Thoracic aorta (tissue), 2 donors: ENCODE results near the gene MAPK11. TPM values are rescaled to one million over a fixed set of nuclear protein-coding genes. Genes with fewer than 3 reads are reported as not detected.

Experiments
- ATAC-seq: fragments of 150-250 bp; one replicate; pipeline ENCODE4 v1.8.0; 2017; ENCODE audit warnings: low read depth; ENCODE audit not compliant: insufficient number of reproducible peaks, low FRiP score
- DNase-seq: peaks from one replicate; pipeline ENCODE4 v3.0.0-alpha.2; 2020; ENCODE audit warnings: low spot score
- H3K27ac ChIP-seq, 2 donors: fragments of 200-600 bp; sonication (generic); 1 replicate in 1 of 2; 2 replicates in 1 of 2; pipeline ENCODE4 v1.5.1; 2016; ENCODE audit warnings: mild to moderate bottlenecking in 2 of 2, moderate library complexity in 2 of 2
- H3K27me3 ChIP-seq: fragments of 200-600 bp; sonication (generic); replicated peaks from 2 replicates; pipeline ENCODE4 v1.6.0; 2016; ENCODE audit warnings: mild to moderate bottlenecking; ENCODE audit not compliant: insufficient read depth
- H3K36me3 ChIP-seq: fragments of 200-600 bp; sonication (generic); one replicate; pipeline ENCODE4 v1.5.1; 2016
- H3K4me1 ChIP-seq, 2 donors: fragments of 200-600 bp; sonication (generic); 1 replicate in 1 of 2; 2 replicates in 1 of 2; pipeline versions ENCODE4 v1.5.1 to v1.6.0; 2016; ENCODE audit warnings: low read depth in 2 of 2, mild to moderate bottlenecking in 1 of 2; ENCODE audit not compliant: control insufficient read depth in 1 of 2
- H3K4me3 ChIP-seq: fragments of 200-600 bp; sonication (generic); 2 replicates; pipeline ENCODE4 v1.5.1; 2016; ENCODE audit warnings: mild to moderate bottlenecking
- H3K9me3 ChIP-seq: fragments of 200-600 bp; sonication (generic); 2 replicates; pipeline ENCODE4 v1.5.1; 2016
- CTCF ChIP-seq: fragments of 200-600 bp; sonication (generic); IDR thresholded peaks from one replicate; pipeline ENCODE4 v1.5.1; 2019; ENCODE audit warnings: antibody characterized with exemption
- total RNA-seq, 2 donors: library from RNA; depleted of rRNA; stranded (reverse); fragments of >200 nt; gene quantifications; one replicate each; pipeline versions ENCODE4 v1.1.0 to v1.2.3, GENCODE V29; 2016

Gene MAPK11
- total RNA-seq, 2 donors from 2014 or later: 5.8 to 8.8 TPM

- peak overlapping the region; percentile 69 to 72 for H3K27ac ChIP-seq
- H3K36me3 ChIP-seq: no peaks in the 10 kb centered on the region
- DNase-seq: no peak
- TF ChIP-seq CTCF: no peak
- no peaks in the 10 kb centered on the region for H3K27me3 ChIP-seq
- H3K4me1 ChIP-seq: peaks cover 32 to 51% of the 10 kb centered on the region in 2 donors
- H3K9me3 ChIP-seq: no peaks in the 10 kb centered on the region
- no peak for ATAC-seq
- H3K4me3 ChIP-seq: peak overlapping the region; percentile 16
Observed at GRCh38 chr22:50307890-50308596, 37.9 kb upstream of the MAPK11 start.

- no peak for TF ChIP-seq CTCF
- peak; percentile 51 for ATAC-seq
- no peaks in the 10 kb centered on the region for H3K36me3 ChIP-seq
- H3K9me3 ChIP-seq: no peaks in the 10 kb centered on the region
- H3K4me1 ChIP-seq: peaks cover 42 to 61% of the 10 kb centered on the region in 2 donors
- peak within 1 kb of the TSS; percentile 90 to 95 for H3K27ac ChIP-seq
- no peak for DNase-seq
- peak within 1 kb of the TSS; percentile 96 for H3K4me3 ChIP-seq
- no peaks in the 10 kb centered on the region for H3K27me3 ChIP-seq
Observed at GRCh38 chr22:50306753-50307749, 36.9 kb upstream of the MAPK11 start, which contains the start of gene PLXNB2. Gene PLXNB2, minus strand, starts transcription at chr22:50307646. Its CDS starts 17,062 bp downstream, at chr22:50290584.

GRCh38 chr22:50305923-50306566, 35.9 kb upstream of the MAPK11 start:
- H3K27me3 ChIP-seq: no peaks in the 10 kb centered on the region
- peak overlapping the region; percentile 96 for H3K4me3 ChIP-seq
- DNase-seq (peak; percentile 85), ATAC-seq (peak; percentile 16)
- H3K27ac ChIP-seq: peak overlapping the region; percentile 90 to 95
- no peak for TF ChIP-seq CTCF
- no peaks in the 10 kb centered on the region for H3K9me3 ChIP-seq
- H3K36me3 ChIP-seq: no peaks in the 10 kb centered on the region
- peaks cover 52 to 71% of the 10 kb centered on the region in 2 donors for H3K4me1 ChIP-seq

GRCh38 chr22:50305393-50305922, 35.3 kb upstream of the MAPK11 start:
- Histone ChIP-seq H3K27me3 (no peaks in the 10 kb centered on the region), H3K9me3 (no peaks in the 10 kb centered on the region), H3K27ac (peak overlapping the region; percentile 90 to 95), H3K4me3 (peak overlapping the region; percentile 96), H3K36me3 (no peaks in the 10 kb centered on the region), H3K4me1 (peaks cover 55 to 77% of the 10 kb centered on the region in 2 donors)
- ATAC-seq (no peak), DNase-seq (no peak)
- TF ChIP-seq CTCF: peak; percentile 16
